ENCODE measurements around the gene KCNQ1OT1. TPM values are rescaled to one million over a fixed set of nuclear protein-coding genes. Genes with fewer than 3 reads are reported as not detected.

The KCNQ1OT1 gene
- total RNA-seq, 1 experiment from 2014 or later = 1.3 TPM

DNA sequence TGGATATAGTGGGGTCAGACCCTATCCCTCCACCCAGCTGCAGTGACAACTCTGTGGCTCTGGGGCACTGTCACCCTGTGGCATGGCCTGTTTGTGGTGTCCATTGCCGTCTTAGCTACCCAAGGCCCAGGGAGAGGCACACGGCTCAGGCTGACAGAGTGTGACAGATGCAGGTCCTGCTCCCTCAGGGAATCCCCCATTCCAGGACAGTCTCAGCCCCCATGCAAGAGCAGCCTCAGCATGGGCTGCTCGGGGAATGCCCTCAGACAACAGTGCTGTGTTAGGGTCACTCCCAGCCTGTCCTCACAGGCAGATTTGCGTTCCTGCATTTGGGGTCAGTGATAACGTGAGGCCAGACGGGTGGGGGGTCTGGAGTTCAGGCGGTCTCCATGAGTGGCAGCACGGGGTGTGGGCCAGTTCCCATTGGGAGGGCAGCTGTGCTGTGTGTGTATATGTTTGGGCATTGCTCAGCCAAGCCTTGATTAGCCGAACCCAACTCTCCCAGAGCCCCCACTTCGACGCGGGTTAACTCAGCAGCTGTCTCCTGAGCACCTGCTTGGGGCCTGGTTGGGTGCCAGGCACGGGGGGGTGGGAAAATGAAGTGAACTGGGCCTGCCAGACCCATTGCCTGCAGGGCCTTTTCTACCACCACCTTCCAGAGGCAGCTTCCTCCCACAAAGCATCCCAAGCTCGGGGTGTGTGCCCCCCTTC, 5.3 kb upstream of the KCNQ1OT1 start:
- ChIA-PET CTCF (interaction anchor here (0.6 kb wide), 1 partner anchor 399 kb away, joined by 3 read pairs; no protein-coding TSS in a partner anchor), POLR2A (no interaction called here)
- H3K36me3 Mint-ChIP-seq (ENCODE audit: insufficient read depth, unreplicated experiment) = no peaks in the 10 kb centered on the region
- TF ChIP-seq, protein P1, sequence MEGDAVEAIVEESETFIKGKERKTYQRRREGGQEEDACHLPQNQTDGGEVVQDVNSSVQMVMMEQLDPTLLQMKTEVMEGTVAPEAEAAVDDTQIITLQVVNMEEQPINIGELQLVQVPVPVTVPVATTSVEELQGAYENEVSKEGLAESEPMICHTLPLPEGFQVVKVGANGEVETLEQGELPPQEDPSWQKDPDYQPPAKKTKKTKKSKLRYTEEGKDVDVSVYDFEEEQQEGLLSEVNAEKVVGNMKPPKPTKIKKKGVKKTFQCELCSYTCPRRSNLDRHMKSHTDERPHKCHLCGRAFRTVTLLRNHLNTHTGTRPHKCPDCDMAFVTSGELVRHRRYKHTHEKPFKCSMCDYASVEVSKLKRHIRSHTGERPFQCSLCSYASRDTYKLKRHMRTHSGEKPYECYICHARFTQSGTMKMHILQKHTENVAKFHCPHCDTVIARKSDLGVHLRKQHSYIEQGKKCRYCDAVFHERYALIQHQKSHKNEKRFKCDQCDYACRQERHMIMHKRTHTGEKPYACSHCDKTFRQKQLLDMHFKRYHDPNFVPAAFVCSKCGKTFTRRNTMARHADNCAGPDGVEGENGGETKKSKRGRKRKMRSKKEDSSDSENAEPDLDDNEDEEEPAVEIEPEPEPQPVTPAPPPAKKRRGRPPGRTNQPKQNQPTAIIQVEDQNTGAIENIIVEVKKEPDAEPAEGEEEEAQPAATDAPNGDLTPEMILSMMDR (IDR thresholded peaks at IDR 0.05; ENCODE audit: unreplicated experiment) = no peak
- intact Hi-C loops (cut with micrococcal nuclease) = no loop called here
- no peaks in the 10 kb centered on the region for H3K4me1 Mint-ChIP-seq (ENCODE audit: insufficient read depth, unreplicated experiment)
- no peaks in the 10 kb centered on the region for H3K9me3 Mint-ChIP-seq (ENCODE audit: unreplicated experiment)
- peaks cover 3% of the 10 kb centered on the region for H3K27me3 Mint-ChIP-seq (ENCODE audit: insufficient read depth, unreplicated experiment)
- no peak for DNase-seq (ENCODE audit: unreplicated experiment)
- BruUV-seq (replicated peaks) = no TSS peak
- H3K4me3 Mint-ChIP-seq (ENCODE audit: unreplicated experiment) = no peak overlapping the region
- H3K27ac Mint-ChIP-seq (ENCODE audit: low read depth, unreplicated experiment) = no peak overlapping the region

DNA sequence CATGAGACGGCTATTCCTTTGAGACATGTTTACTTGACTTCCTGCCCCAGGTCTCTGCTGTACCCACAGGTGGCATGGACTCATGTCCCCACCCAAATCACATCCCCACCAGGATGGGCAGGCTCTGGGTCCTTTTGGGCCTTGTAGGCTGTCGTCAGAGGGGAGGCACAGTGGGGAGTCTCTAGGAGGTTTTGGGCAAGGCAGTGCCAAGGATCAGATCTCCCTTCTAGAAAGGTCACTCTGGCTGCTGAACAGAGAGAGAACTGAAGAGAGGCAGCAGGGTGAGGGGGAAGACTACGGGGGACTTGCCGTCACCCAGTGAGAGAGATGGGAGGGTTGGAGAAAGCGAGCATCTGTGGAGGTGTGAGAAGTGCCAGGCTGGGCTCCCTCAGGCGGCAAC, 4.6 kb upstream of the KCNQ1OT1 start:
- Mint-ChIP-seq H3K4me3 (ENCODE audit: unreplicated experiment) (no peak overlapping the region), H3K27me3 (ENCODE audit: insufficient read depth, unreplicated experiment) (no peaks in the 10 kb centered on the region), H3K9me3 (ENCODE audit: unreplicated experiment) (no peaks in the 10 kb centered on the region), H3K27ac (ENCODE audit: low read depth, unreplicated experiment) (no peak overlapping the region), H3K4me1 (ENCODE audit: insufficient read depth, unreplicated experiment) (no peaks in the 10 kb centered on the region), H3K36me3 (ENCODE audit: insufficient read depth, unreplicated experiment) (no peaks in the 10 kb centered on the region)
- POLR2A ChIA-PET = no interaction called here
- no peak for DNase-seq (ENCODE audit: unreplicated experiment)
- intact Hi-C loops (cut with micrococcal nuclease) = no loop called here
- TF ChIP-seq, protein P1 (IDR thresholded peaks at IDR 0.05; ENCODE audit: unreplicated experiment) = no peak
- CTCF ChIA-PET = no interaction called here
- BruUV-seq (replicated peaks) = no TSS peak

DNA sequence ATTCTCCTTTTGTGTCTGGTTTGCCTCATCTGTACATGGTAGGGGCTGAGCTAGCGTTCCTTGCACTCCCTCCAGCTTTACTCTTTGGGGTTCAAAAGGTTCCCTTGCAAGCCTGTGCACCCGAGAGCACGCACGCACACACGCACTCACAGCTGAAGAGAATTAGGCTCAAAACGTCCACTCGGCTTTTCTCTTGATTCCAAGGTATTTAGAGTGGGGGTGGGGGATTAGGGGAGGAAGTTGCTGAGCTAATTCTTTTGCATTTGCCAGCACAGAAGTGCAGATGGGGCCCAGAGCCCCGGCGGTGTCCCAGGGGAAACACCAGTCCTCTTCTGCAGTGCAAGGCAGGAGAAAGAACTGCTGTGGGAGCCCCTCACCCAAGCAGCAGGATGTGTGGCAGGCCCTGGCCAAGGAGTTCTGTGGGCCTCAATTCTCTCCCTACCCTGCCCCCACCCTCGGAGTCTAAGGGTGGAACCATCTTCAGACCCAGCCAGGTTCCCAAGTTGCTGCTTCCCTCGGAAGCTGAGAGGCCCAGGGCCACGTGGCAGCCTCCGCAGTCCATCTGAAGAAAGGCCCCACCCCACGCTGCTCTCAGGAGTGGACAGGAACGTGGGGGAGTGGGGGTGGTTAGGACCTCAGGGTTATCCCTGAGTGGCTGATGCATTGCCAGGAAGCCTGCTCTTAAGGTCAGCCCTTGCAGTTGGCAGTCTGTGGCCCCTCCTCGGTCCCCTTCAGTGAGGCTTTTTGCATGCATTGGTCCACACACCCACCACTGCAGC, 3.8 kb upstream of the KCNQ1OT1 start:
- H3K4me1 Mint-ChIP-seq (ENCODE audit: insufficient read depth, unreplicated experiment) = no peaks in the 10 kb centered on the region
- H3K27me3 Mint-ChIP-seq (ENCODE audit: insufficient read depth, unreplicated experiment) = no peaks in the 10 kb centered on the region
- intact Hi-C loops (cut with micrococcal nuclease) = no loop called here
- ChIA-PET POLR2A (no interaction called here), CTCF (no interaction called here)
- TF ChIP-seq, protein P1 (IDR thresholded peaks at IDR 0.05; ENCODE audit: unreplicated experiment) = no peak
- no peak for DNase-seq (ENCODE audit: unreplicated experiment)
- no peak overlapping the region for H3K27ac Mint-ChIP-seq (ENCODE audit: low read depth, unreplicated experiment)
- H3K36me3 Mint-ChIP-seq (ENCODE audit: insufficient read depth, unreplicated experiment) = no peaks in the 10 kb centered on the region
- no TSS peak for BruUV-seq (replicated peaks)
- H3K4me3 Mint-ChIP-seq (ENCODE audit: unreplicated experiment) = no peak overlapping the region
- H3K9me3 Mint-ChIP-seq (ENCODE audit: unreplicated experiment) = no peaks in the 10 kb centered on the region

DNA sequence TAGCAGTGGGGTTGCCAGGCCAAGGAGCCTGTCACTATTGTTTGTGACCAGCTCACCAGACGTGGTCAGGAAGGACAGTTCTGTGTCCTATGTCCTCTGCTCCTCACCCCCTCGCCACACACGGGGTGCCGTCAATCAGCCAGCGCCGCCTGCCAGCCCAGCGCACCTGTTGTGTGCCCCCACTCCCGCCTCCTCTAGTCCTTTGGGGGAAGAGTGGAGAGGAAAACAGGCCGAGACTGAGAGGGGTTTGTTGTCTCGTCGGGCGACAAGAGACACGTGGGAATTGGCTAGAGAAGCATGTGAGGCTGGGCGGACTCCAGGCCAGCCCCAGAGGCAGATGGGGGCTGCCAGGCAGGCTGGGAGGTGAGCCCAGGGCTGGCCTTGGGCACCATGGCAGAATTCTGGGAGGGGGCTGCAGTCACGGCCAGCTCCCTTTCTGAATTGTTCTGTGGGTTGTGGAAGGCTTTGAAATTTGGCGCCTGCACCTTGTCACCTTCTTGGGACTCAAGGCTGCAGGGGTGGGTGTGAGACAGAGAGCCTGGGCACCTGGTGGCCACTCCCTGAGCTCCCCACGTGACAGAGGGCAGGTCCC, 3.1 kb upstream of the KCNQ1OT1 start:
- no peaks in the 10 kb centered on the region for H3K9me3 Mint-ChIP-seq (ENCODE audit: unreplicated experiment)
- no peak for DNase-seq (ENCODE audit: unreplicated experiment)
- TF ChIP-seq, protein P1 (IDR thresholded peaks at IDR 0.05; ENCODE audit: unreplicated experiment) = no peak
- CTCF ChIA-PET = no interaction called here
- H3K27ac Mint-ChIP-seq (ENCODE audit: low read depth, unreplicated experiment) = no peak overlapping the region
- POLR2A ChIA-PET = interaction anchor here (1.8 kb wide), 1 partner anchor 76 kb away, joined by 4 read pairs; no protein-coding TSS in a partner anchor
- intact Hi-C loops (cut with micrococcal nuclease) = no loop called here
- no peaks in the 10 kb centered on the region for H3K4me1 Mint-ChIP-seq (ENCODE audit: insufficient read depth, unreplicated experiment)
- H3K27me3 Mint-ChIP-seq (ENCODE audit: insufficient read depth, unreplicated experiment) = no peaks in the 10 kb centered on the region
- BruUV-seq (replicated peaks) = no TSS peak
- no peaks in the 10 kb centered on the region for H3K36me3 Mint-ChIP-seq (ENCODE audit: insufficient read depth, unreplicated experiment)
- H3K4me3 Mint-ChIP-seq (ENCODE audit: unreplicated experiment) = no peak overlapping the region
